Measurements from ENCODE around the gene PDZD4.

PDZD4 gene

DNA sequence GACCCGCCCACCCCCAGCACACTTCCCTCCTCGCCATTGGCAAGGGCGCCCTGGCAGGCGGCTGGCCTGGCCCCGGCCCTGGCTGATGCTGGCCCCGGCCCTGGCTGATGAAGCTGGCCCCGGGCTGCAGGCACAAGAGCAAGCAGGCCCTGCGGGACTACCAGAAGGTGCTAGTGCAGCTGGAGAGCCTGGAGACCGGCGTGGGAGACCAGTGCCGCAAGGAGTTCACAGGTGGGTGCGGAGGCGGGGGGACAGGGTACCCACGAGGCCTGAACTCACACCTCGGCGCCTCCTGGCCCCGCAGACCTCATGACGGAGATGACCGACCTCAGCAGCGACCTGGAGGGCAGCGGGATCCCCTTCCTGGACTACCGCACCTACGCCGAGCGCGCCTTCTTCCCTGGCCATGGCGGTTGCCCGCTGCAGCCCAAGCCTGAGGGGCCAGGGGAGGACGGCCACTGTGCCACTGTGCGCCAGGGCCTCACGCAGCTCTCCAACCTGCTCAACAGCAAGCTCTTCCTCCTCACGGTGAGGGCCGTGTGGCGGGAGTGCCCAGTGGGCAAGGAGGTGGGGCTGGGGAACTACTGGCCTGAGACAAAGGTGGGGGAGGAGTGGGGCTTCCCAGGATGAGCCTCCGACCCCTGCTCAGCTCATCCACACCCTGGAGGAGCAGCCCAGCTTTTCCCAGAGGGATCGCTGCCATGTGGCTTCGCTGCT lies 55.6 kb downstream of the PDZD4 start:
- no peak for DNase-seq (ENCODE audit: extremely low read depth in 1 of 2, low read depth in 1 of 2)

DNA sequence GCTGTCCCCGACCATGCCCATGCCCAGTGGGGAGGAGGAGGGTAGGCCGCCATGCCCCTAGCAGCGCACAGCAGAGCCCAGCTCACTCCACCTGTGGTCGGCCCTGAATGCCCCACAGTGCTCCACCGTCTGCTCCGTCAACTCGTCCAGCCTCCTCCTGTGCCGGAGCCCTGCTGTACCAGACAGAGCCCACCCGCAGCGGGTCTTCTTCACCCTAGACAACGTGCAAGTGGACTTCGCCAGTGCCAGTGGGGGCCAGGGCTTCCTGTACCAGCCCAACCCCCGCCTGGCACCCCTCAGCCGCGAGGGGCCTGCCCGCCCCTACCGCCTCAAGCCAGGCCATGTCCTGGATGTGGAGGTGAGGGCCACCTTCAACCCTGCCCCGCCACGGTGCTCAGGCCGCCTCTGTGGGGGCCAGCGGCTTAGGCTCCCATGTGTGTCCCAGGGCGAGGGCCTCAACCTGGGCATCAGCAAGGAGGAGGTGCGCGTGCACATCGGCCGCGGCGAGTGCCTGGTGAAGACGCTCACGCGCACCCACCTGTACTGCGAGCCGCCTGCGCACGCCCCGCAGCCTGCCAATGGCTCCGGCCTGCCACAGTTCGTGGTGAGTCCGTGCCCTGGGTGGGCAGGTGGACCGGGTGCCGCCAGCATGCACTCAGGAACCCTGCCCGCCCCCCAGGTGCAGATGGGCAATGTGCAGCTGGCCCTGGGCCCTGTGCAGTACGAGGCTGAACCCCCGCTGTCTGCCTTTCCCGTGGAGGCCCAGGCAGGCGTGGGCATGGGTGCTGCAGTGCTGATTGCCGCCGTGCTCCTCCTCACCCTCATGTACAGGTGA lies 56.4 kb downstream of the PDZD4 start:
- DNase-seq (ENCODE audit: extremely low read depth in 1 of 2, low read depth in 1 of 2) = no peak

DNA sequence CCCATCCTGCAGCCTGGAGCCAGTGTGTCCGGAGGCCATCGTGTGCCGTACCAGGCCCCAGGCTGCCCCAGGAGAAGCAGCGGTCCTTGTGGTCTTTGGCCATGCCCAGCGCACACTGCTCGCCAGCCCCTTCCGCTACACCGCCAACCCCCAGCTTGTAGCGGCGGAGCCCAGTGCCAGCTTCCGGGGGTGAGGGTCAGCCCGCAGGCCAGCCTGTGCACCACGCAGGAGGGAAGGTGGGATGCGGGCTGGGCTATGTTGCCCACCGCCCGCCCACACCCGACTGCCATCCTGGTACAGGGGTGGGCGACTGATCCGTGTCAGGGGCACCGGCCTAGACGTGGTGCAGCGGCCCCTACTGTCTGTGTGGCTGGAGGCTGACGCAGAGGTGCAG lies 57.1 kb downstream of the PDZD4 start:
- no peak for DNase-seq (ENCODE audit: extremely low read depth in 1 of 2, low read depth in 1 of 2)

DNA sequence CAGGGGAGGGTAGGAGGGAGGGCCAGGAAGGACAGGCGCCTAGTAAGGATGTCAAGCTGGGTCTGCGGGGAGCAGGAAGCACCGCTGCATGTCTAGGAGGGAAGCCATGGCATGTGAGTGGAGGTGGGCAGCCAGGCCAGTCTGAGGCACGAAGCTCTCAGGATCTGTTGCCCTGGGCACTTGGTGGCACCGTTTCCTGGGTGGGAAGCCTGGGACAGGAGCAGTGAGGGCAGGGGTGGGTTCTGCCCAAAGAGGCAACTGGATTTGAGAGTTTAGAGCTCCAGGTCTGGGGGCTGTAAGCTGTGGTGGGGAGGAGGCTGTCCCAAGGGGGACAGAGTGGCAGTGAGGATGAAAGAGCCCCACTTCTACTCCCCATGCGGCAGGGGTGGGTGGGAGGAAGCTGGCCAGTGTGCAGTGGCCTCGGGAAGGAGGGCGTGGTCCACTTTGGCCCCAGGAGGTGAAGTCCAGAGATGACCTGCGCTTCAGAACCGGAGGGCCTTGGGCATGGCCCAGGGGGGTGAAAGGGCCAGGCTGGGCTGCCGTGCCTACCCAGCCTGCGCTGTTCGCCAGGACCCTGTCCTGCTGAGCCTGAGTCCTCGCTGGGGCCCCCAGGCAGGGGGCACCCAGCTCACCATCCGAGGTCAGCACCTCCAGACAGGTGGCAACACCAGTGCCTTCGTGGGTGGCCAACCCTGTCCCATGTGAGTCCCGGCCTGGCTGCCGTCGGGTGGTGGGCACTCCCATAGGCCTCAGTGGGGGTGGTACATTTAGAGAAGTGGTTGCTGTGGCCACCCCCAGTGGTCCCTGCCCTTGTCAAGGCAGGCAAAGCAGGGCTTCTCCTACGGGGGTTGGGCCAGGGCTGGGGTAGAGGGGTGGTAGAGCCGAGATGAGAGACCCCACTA lies 57.8 kb downstream of the PDZD4 start:
- DNase-seq (ENCODE audit: extremely low read depth in 1 of 2, low read depth in 1 of 2) = no peak

DNA sequence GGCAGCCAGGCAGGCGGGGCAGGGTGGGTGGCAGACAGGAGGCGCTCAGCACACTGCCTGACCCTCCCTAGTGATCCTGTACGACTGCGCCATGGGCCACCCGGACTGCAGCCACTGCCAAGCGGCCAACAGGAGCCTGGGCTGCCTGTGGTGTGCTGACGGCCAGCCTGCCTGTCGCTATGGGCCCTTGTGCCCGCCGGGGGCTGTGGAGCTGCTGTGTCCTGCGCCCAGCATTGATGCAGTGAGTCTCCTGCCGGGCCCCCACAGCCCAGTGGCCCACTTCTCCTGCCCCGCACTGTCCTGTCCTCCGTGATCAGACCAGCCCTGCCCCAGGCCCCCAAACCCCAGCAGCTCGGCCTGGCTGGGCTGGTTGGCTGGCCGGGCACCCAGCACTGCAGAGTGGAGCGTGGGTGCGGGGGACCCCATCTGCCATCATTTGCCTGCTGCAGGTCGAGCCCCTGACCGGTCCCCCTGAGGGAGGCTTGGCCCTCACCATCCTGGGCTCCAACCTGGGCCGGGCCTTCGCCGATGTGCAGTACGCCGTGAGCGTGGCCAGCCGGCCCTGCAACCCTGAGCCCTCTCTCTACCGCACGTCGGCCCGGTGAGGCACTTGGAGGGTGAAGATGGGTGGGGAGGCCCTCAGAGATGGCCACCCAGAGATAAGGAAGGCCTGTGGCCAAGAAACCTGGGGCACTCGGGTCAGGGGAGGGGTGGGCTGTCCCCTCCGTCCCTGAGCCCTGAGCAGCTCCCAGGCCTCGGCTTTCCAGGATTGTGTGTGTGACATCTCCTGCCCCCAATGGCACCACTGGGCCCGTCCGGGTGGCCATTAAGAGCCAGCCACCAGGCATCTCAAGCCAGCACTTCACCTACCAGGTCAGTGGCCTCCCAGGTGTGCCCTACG lies 58.7 kb downstream of the PDZD4 start:
- DNase-seq (ENCODE audit: extremely low read depth in 1 of 2, low read depth in 1 of 2) = no peak

DNA sequence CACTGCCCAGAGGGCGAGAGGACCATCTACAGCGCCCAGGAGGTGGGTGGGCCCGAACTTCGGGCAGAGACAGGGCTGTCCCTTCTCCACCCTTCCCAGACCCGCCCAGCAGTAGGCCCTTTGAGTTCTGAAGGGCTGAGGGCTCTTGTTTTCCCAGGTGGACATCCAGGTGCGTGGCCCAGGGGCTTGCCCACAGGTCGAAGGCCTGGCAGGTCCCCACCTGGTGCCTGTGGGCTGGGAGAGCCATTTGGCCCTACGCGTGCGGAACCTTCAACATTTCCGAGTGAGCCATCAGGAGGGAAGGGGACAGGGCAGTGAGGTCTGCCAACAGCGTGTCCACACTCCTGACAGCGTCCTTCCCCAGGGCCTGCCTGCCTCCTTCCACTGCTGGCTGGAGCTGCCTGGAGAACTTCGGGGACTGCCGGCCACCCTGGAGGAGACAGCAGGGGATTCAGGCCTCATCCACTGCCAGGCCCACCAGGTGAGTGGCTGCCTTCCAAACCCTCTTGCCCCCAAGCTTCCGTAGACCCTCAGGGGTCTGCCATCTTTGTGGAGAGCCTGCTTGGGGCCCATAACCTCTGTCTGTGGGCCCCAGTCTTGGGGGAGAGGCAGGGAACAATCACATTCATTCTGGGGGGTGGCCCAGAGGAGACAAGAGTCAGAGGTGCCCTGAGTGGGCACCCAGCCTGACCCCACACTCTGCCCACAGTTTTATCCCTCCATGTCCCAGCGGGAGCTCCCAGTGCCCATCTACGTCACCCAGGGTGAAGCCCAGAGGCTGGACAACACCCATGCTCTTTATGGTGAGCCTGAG lies 59.5 kb downstream of the PDZD4 start:
- DNase-seq (ENCODE audit: extremely low read depth in 1 of 2, low read depth in 1 of 2) = no peak

DNA sequence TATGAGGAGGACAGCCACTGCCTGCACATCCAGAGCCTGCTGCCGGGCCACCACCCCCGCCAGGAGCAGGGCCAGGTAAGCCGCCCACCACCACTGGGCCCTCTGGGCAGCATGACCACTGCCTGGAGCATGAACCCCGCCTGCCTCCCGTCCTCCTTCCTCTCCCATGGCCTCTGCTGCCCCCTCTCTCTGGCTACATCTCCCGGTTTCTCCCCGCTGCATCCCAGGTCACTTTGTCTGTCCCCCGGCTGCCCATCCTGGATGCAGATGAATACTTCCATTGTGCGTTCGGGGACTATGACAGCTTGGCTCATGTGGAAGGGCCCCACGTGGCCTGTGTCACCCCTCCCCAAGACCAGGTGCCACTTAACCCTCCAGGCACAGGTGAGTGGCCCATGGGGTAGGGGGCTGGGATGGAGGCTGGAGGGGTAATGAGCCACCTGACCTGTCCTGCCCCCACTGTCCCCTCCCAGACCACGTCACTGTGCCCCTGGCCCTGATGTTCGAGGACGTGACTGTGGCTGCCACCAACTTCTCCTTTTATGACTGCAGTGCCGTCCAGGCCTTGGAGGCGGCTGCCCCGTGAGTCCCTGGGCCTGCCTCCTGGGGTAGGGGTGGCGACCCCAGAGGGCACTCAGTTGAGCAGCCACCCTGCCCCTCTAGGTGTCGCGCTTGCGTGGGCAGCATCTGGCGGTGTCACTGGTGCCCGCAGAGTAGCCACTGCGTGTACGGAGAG lies 60.3 kb downstream of the PDZD4 start:
- no peak for DNase-seq (ENCODE audit: extremely low read depth in 1 of 2, low read depth in 1 of 2)

DNA sequence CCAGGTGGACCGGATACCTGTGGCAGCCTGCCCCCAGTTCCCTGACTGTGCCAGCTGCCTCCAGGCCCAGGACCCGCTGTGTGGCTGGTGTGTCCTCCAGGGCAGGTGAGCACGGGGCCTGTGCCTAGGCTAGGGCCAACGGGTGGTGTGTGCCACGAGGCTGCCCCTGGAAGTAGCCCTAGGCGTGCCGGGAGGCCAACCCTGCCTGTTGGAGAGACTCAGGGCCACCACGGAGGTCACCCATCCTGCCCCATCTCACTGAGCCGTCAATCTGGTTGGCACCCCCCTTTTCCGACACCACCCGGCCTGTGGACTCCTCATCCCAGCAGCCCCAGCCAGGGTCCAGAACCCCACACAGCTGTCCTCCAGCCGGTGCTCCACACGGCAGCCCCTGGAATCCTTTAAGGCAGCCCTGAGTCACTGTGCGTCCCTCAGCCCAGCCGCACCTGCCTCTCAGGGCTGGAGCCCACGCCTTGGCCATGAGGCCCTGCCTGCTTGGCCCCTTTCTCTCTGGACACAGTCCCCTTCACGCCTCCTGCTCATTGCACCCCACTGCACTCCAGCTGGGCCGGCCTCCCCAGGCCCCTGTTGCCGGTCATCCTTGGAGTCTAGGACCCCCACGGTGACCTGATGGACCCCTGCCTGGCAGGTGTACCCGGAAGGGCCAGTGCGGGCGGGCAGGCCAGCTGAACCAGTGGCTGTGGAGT lies 61.0 kb downstream of the PDZD4 start:
- no peak for DNase-seq (ENCODE audit: extremely low read depth in 1 of 2, low read depth in 1 of 2)

DNA sequence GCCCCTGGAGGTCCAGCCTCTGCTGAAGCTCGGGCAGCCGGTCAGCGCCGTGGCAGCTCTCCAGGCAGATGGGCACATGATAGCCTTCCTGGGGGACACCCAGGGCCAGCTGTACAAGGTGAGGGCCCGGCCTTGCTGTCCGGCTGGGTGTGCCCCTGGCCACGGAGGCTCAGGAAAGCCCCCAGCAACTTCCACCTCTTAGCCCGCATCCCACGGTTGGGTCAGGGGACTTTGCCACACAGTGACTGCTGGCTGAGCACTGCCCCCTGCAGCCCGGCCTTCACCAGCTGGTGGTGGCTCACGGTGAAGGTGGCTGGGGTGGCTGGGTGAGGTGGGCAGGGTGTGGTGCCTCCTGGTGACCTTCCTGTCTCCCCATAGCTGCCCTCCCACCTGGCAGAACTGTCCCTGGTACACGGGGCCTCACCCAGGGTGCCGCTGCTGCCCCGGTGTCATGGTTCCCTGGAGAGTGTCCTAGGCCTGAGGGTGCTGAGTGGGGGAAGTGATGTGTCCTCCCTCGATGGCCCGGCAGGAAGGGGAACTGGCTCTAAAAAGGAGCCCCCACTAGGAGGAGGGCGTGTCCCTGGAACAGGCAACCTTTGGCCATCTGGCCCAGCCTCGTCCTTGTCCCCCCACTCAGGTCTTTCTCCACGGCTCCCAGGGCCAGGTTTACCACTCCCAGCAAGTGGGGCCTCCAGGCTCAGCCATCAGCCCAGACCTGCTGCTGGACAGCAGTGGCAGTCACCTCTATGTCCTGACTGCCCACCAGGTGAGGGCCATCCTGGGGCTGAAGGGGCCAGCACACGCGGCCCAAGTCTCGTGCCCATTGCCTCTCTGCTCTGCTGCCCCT lies 61.8 kb downstream of the PDZD4 start:
- no peak for DNase-seq (ENCODE audit: extremely low read depth in 1 of 2, low read depth in 1 of 2)

DNA sequence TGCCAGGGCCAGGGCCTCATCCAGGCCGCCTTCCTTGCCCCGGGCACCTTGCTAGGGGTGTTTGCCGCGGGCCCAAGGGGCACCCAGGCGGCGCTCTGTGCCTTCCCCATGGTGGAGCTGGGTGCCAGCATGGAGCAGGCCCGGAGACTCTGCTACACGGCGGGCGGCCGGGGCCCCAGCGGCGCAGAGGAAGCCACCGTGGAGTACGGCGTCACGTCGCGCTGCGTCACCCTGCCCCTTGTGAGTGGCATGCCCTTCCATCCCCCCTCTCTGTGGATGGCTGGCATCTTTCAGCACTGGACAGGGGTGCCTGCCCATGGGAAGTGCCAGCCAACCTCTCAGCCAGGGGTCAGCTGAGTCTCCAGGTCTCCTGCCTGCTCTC lies 62.7 kb downstream of the PDZD4 start:
- no peak for DNase-seq (ENCODE audit: extremely low read depth in 1 of 2, low read depth in 1 of 2)

DNA sequence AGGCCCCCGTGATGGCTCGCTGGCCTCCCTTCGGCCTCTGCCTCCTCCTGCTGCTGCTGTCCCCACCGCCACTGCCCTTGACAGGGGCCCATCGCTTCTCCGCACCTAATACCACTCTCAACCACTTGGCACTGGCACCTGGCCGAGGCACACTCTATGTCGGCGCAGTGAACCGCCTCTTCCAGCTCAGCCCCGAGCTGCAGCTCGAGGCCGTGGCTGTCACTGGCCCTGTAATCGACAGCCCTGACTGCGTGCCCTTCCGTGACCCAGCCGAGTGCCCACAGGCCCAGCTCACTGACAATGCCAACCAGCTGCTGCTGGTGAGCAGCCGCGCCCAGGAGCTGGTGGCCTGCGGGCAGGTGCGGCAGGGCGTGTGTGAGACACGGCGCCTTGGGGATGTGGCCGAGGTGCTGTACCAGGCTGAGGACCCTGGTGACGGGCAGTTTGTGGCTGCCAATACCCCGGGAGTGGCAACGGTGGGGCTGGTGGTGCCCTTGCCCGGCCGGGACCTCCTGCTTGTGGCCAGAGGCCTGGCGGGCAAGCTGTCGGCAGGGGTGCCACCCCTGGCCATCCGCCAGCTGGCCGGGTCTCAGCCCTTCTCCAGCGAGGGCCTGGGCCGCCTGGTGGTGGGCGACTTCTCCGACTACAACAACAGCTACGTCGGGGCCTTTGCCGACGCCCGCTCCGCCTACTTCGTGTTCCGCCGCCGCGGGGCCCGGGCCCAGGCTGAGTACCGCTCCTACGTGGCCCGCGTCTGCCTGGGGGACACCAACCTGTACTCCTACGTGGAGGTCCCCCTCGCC lies 63.3 kb downstream of the PDZD4 start:
- no peak for DNase-seq (ENCODE audit: extremely low read depth in 1 of 2, low read depth in 1 of 2)

DNA sequence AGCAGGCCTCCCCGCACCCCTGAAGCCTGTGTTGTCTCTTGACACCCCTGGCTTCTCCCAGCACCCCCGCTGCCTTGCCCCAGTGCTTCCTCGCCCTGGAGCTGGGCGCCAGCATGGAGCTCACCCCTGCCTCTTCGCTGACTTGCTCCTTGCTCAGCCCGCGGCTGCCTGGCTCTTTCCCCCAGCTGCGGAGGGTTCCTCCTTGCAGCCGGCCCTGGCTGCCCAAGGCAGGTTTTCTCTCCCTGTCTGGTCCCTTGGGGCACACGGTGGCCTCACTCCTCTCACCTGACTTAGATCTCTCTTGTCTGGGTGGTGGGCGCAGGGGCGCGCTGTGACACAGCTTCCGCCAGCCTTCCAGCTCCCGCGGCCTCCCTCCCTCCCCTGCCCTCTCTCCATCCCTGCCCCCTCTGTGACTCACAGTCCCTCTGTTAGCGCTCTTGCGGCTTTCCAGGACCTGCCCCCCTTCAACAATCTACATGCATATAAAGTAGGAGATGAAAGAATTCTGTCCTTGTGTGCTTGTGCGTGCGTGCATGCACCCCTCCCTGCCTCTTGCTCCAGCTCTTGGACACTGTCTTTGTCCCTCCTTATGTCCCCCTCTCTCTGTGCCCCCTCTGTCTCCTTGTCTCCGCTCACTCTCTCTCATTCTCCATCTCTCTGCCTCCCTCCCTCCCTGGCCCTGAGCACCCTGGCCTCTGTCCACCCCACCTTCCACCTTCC lies 64.1 kb downstream of the PDZD4 start:
- peak in 1 of 2 donors; percentile 50 for DNase-seq (ENCODE audit: extremely low read depth in 1 of 2, low read depth in 1 of 2)

DNA sequence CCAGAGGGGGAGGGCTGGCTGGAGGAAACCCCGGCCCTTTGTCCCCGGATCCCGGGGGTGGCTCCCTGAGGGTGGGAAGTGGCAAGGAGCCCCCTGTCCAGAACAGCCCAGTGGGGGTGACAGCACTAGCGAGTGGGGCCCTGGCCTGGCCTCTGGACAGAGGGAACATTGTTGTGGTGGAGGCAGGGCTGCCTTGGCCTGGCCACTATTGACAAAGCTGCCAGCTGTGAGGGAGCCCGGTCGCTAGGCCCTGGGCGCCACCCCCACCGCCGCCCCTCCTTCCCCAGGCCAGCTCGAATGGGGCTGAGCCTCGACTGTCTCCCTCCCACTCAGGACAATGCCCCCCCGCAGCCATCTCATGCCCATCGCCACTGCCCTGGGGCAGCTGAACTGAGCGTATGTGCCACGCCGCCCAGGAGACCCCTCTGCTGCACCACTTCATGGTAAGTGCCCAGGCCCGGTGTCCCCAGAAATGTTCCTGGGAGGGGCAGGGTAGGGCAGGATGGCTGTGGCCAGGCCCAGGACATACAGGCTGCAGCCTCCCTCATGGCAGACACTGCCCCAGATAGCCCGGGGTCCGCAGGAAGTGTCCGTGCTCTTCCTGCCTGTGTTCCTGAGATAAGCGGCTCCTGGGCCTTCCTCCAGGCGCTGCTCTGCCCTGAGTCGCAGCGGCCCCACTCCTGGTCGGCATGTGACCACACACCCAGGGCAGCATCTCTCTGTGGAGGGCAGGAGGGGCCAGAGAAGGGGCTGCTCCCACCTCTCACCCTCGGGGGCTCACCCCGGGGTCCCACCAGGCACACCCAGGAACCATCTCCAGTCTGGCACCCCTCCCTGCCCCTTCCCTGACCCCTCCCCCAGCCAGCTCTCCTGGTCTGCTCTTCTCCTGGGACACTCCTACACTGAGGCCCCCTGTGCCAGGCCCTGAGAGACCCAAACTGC lies 64.9 kb downstream of the PDZD4 start:
- no peak for DNase-seq (ENCODE audit: extremely low read depth in 1 of 2, low read depth in 1 of 2)

DNA sequence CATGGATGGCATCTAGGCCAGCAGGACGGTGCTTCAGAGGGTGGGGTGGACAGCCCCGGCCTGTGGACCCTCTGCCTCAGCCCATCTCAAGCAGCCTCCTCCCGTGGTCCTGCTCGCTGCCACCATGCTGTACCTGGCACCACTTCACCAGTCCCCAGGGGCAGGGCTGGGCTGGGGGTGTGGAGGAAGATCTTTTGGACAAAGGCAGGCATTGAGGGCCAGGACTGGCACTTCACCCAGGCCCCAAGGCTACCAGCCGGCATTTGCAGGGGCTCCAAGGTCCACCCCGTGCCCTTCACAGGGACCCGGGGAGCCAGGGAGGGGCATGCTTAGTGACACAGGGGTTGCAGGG lies 65.6 kb downstream of the PDZD4 start:
- no peak for DNase-seq (ENCODE audit: extremely low read depth in 1 of 2, low read depth in 1 of 2)
